ENCODE results near the gene TMEM178A.

TMEM178A gene

DNA sequence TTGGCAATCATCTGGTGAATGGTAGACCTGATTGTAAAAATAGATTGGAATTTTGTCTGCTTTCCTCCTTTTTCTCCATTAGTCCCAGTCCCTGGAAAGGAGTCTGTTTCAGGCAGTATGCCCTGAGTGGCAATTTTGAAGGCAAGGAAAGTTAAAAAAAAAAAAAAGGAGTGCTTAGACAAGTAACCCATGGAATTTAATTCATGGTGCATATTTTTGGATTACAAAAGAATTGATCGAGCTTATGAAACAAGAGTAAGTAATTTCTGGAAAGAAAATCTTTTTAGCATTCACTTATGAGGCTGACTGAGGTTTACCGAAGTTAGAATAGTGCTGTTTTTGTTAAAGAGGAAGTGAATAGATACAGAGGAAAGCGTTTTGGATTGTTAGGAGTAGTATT, 29.4 kb upstream of the TMEM178A start:
- no peak for DNase-seq (ENCODE audit: low read depth)
- no peak overlapping the region for H3K4me3 ChIP-seq (ENCODE audit: low read depth, low read length)
- TF ChIP-seq CTCF (IDR thresholded peaks at IDR 0.05; ENCODE audit: control insufficient read depth, extremely low read depth, insufficient read depth), result no peak

- H3K4me3 ChIP-seq (ENCODE audit: low read depth, low read length), result no peak overlapping the region
- TF ChIP-seq CTCF (IDR thresholded peaks at IDR 0.05; ENCODE audit: control insufficient read depth, extremely low read depth, insufficient read depth), result no peak
- DNase-seq (ENCODE audit: low read depth), result no peak
Observed at GRCh38 chr2:39638581-39638980, 27.1 kb upstream of the TMEM178A start.

DNA sequence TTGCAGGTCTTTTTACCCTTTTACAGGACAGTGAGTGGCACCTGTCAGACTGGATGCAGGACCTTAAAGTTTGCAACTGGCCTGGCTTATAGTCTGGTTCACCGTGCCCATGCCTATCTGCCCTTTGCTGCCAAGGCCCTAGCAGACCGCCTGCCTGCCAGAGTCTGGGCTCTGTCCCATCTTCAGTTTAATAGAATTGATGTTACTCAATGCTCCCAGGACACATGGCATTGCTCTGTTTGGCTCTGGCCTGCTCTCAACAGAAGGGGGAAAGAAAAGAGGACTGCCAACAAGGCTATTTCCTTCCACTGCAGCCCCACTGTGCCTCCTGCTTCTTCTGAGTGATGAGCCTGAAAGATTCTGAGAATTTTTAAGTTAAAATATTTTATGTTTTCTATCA, 25.6 kb upstream of the TMEM178A start:
- TF ChIP-seq CTCF (IDR thresholded peaks at IDR 0.05; ENCODE audit: control insufficient read depth, extremely low read depth, insufficient read depth), result no peak
- DNase-seq (ENCODE audit: low read depth), result no peak
- H3K4me3 ChIP-seq (ENCODE audit: low read depth, low read length), result no peak overlapping the region

DNA sequence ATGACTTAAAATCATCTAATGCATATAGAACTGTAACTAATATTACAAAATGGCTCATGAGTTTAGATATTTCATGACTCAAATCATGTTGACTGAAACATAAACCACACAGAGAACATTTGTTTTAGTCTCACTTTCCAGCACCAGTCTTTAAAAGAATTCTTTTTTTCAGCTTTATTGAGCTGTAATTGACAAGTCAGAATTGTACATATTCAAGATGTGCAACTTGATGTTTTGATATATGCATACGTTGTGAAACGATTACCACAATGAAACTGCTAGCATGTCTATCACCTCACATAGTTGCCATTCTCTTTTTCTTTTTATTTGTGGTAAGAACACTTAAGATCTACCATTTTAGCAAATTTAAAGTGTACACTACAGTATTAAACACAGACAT, 25.0 kb upstream of the TMEM178A start:
- TF ChIP-seq CTCF (IDR thresholded peaks at IDR 0.05; ENCODE audit: control insufficient read depth, extremely low read depth, insufficient read depth), result no peak
- H3K4me3 ChIP-seq (ENCODE audit: low read depth, low read length), result no peak overlapping the region
- no peak for DNase-seq (ENCODE audit: low read depth)

DNA sequence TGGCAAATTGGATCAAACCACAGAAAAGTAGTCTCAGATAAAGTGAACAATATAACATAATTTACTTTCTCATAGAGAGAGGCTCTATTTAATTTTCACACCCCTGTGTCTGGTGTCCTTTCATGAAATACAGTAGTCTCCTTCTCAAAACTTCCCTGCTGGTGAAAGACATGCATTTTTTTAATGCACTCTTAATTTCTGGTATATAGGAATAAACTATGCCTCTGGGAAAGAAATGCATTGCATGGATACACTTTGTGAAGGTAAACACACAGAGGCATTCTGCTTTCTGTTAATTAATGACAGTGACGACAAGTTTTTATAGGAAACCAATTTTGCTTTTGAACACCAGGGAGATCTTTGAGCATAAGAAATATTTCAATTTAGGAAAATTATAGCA, 24.1 kb upstream of the TMEM178A start:
- no peak for DNase-seq (ENCODE audit: low read depth)
- no peak for TF ChIP-seq CTCF (IDR thresholded peaks at IDR 0.05; ENCODE audit: control insufficient read depth, extremely low read depth, insufficient read depth)
- H3K4me3 ChIP-seq (ENCODE audit: low read depth, low read length), result no peak overlapping the region

GRCh38 chr2:39642051-39642718, 23.5 kb upstream of the TMEM178A start:
- TF ChIP-seq CTCF (IDR thresholded peaks at IDR 0.05; ENCODE audit: control insufficient read depth, extremely low read depth, insufficient read depth), result no peak
- H3K4me3 ChIP-seq (ENCODE audit: low read depth, low read length), result no peak overlapping the region

DNA sequence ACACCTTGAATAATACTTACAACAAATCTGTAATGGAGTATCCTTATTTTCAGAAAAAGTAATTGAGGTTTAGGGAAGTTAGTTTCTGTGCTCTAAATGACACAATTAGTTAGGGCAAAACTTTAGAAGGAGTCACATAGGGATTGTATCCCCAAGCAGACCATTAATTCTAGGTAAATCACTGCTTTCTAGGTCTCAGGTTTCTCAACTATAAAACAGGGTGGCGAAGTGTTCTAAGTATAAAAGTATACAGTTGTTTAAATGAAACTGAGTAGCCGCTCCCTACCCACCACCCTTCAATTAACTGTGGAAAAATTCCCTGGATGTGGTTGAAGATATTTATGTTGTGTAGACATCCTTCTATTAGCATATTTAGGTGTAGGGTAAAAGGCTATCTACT, 19.9 kb upstream of the TMEM178A start:
- no peak for DNase-seq (ENCODE audit: low read depth)

More at GRCh38 chr2:39642051-39642718, 23.5 kb upstream of the TMEM178A start:
- no peak for DNase-seq (ENCODE audit: low read depth)

More for the DNA sequence above, 19.9 kb upstream of the TMEM178A start:
- no peak overlapping the region for H3K4me3 ChIP-seq (ENCODE audit: low read depth, low read length)
- TF ChIP-seq CTCF (IDR thresholded peaks at IDR 0.05; ENCODE audit: control insufficient read depth, extremely low read depth, insufficient read depth), result no peak

All from LNCaP clone FGC (cell line).